HepG2 (cell line): ENCODE data around the gene ACVR1B. TPM values are rescaled to one million over a fixed set of nuclear protein-coding genes. Genes with fewer than 3 reads are reported as not detected.

ENCODE experiments used
- CCDC6 ChIP-seq: sonication (generic); formaldehyde crosslinking; IDR thresholded peaks from 2 replicates; pipeline ENCODE4 v1.8.1; 2022; ENCODE audit warnings: mild to moderate bottlenecking, missing genetic modification reagents, moderate library complexity
- CEBPZ ChIP-seq: IDR thresholded peaks from 2 replicates; pipeline ENCODE4 v1.6.1; 2012; ENCODE audit warnings: low read length, improper control_type of control experiment
- CERS6 ChIP-seq: sonication (generic); formaldehyde crosslinking; IDR thresholded peaks from 2 replicates; pipeline ENCODE4 v1.5.0; 2020; ENCODE audit warnings: missing genetic modification reagents
- EZH2 ChIP-seq: conservative IDR thresholded peaks from 2 replicates; pipeline ENCODE4 v1.6.1; 2012; ENCODE audit warnings: mild to moderate bottlenecking, low read depth, low read length, moderate library complexity
- FOXA3 ChIP-seq: IDR thresholded peaks from 2 replicates; pipeline ENCODE4 v1.6.1; 2016; ENCODE audit warnings: missing genetic modification reagents, missing compliant biosample characterization
- FOXM1 ChIP-seq: sonication (generic); formaldehyde crosslinking; IDR thresholded peaks from 2 replicates; pipeline ENCODE4 v1.5.0; 2020; ENCODE audit warnings: missing genetic modification reagents
- HINFP ChIP-seq: sonication (generic); formaldehyde crosslinking; IDR thresholded peaks from 2 replicates; pipeline ENCODE4 v1.4.0; 2020; ENCODE audit warnings: low read depth, mild to moderate bottlenecking, missing genetic modification reagents
- HOXA3 ChIP-seq: sonication (generic); formaldehyde crosslinking; IDR thresholded peaks from 2 replicates; pipeline ENCODE4 v1.5.0; 2020; ENCODE audit warnings: missing genetic modification reagents
- MBNL3 ChIP-seq: fragments of 250-450 bp; sonication (Bioruptor Pico); conservative IDR thresholded peaks from 2 replicates; pipeline ENCODE4 v1.8.0; 2022; ENCODE audit warnings: mild to moderate bottlenecking, inconsistent platforms
- MTF1 ChIP-seq: sonication (generic); formaldehyde crosslinking; IDR thresholded peaks from 2 replicates; pipeline ENCODE4 v1.5.0; 2020; ENCODE audit warnings: missing genetic modification reagents
- MXI1 ChIP-seq: IDR thresholded peaks from 3 replicates; pipeline ENCODE4 v1.6.1; 2012; ENCODE audit warnings: low read depth, low read length, inconsistent platforms, borderline replicate concordance
- SMARCE1 ChIP-seq: fragments of 450-650 bp; IDR thresholded peaks from 2 replicates; pipeline ENCODE4 v1.6.1; 2017; ENCODE audit warnings: borderline replicate concordance
- SNAPC2 ChIP-seq: sonication (generic); formaldehyde crosslinking; IDR thresholded peaks from 2 replicates; pipeline ENCODE4 v1.8.1; 2022; ENCODE audit warnings: mild to moderate bottlenecking, missing genetic modification reagents
- SP1 ChIP-seq, 2 experiments: fragments of 450-650 bp in 1 of 2; sonication (generic) in 1 of 2; formaldehyde crosslinking in 1 of 2; IDR thresholded peaks; 2 replicates each; pipeline versions ENCODE4 v1.4.0 to v1.6.1; 2016 to 2020; ENCODE audit warnings: missing genetic modification reagents in 1 of 2
- TAF15 ChIP-seq: fragments of 200-400 bp; formaldehyde crosslinking; IDR thresholded peaks from one replicate; pipeline ENCODE4 v1.6.1; 2018; ENCODE audit warnings: mild to moderate bottlenecking, low read depth, low read length; ENCODE audit not compliant: poor library complexity, severe bottlenecking
- ZMYM4 ChIP-seq: sonication (generic); formaldehyde crosslinking; IDR thresholded peaks from 2 replicates; pipeline ENCODE4 v1.8.1; 2023; ENCODE audit warnings: mild to moderate bottlenecking, missing genetic modification reagents
- ZNF225 ChIP-seq: sonication (generic); formaldehyde crosslinking; IDR thresholded peaks from 2 replicates; pipeline ENCODE4 v1.4.0; 2020; ENCODE audit warnings: mild to moderate bottlenecking, missing genetic modification reagents
- ZNF558 ChIP-seq: sonication (generic); formaldehyde crosslinking; IDR thresholded peaks from 2 replicates; pipeline ENCODE4 v1.9.0; 2022; ENCODE audit warnings: mild to moderate bottlenecking, missing genetic modification reagents, borderline replicate concordance
- ZNF574 ChIP-seq: sonication (generic); formaldehyde crosslinking; IDR thresholded peaks from 2 replicates; pipeline ENCODE4 v1.4.0; 2020; ENCODE audit warnings: missing genetic modification reagents
- ZNF672 ChIP-seq: sonication (generic); formaldehyde crosslinking; IDR thresholded peaks from 2 replicates; pipeline ENCODE4 v1.8.1; 2022; ENCODE audit warnings: missing genetic modification reagents
- ZNF674 ChIP-seq: sonication (generic); formaldehyde crosslinking; IDR thresholded peaks from 2 replicates; pipeline ENCODE4 v1.5.0; 2020; ENCODE audit warnings: low read depth, mild to moderate bottlenecking, missing genetic modification reagents
- ZNF780A ChIP-seq: sonication (generic); formaldehyde crosslinking; IDR thresholded peaks from 2 replicates; pipeline ENCODE4 v1.8.0; 2022; ENCODE audit warnings: mild to moderate bottlenecking, missing genetic modification reagents, moderate library complexity
- polyA plus RNA-seq, 8 experiments: library from polyadenylated mRNA; depleted of rRNA in 3 of 8; stranded (reverse) in 7 of 8; unstranded in 1 of 8; fragments of >200 nt; fragmentation: Illumina TruSeq in 4 of 8; extraction: Trizol in 4 of 8; gene quantifications; 2 replicates each; pipeline versions ENCODE4 v1.2.1 to v1.2.3, GENCODE V29; 2011 to 2016; ENCODE audit warnings: low read depth in 4 of 8, missing spikeins in 1 of 8, mixed read lengths in 1 of 8; ENCODE audit not compliant: insufficient read depth in 1 of 8
- total RNA-seq, 5 experiments: library from RNA; depleted of rRNA; stranded (reverse); fragments of >200 nt; fragmentation: Illumina TruSeq; extraction: Trizol; gene quantifications; 2 replicates each; pipeline ENCODE4 v1.2.3, GENCODE V29; 2016; ENCODE audit warnings: low read depth in 1 of 5

Gene ACVR1B
- total and polyA plus RNA-seq, 2 of the 13 experiments (the other 11 are each of a cell fraction or from before 2014, with no cell fraction given), result 8.9 to 12.1 TPM

- TF ChIP-seq MXI1 (no peak; the same call in 2 of the 3 replicates), MBNL3 (CRISPR knock-in tag) (no peak), ZNF672 (no peak), CCDC6 (CRISPR knock-in tag) (0 out of 2 replicates have a peak, but pooled peaks have one; percentile 45), SNAPC2 (no peak), ZNF558 (no peak), FOXA3 (CRISPR knock-in tag) (peak; percentile 62; the same call in 1 of the 2 replicates), TAF15 (no peak), ZNF780A (CRISPR knock-in tag) (0 out of 2 replicates have a peak, but pooled peaks have one; percentile 53), ZNF574 (peak; percentile 56; the same call in 1 of the 2 replicates), CERS6 (no peak), MTF1 (CRISPR knock-in tag) (no peak), HOXA3 (peak; percentile 42), FOXM1 (no peak), EZH2 (no peak), SMARCE1 (no peak), HINFP (no peak), ZNF225 (CRISPR knock-in tag) (no peak), CEBPZ (no peak), ZMYM4 (CRISPR knock-in tag) (peak; percentile 66), ZNF674 (CRISPR knock-in tag) (no peak), SP1 (IDR thresholded peaks at IDR 0.05) (no peak), SP1 (CRISPR knock-in tag; IDR thresholded peaks at IDR 0.05) (no peak)
These were observed 25.1 kb downstream of the ACVR1B start (continued) for GRCh38 chr12:51976376-51977160.
